MM.1S (cell line): Measurements from ENCODE around the gene NCOA1.

Experiments used
- DNase-seq: peaks from one replicate; pipeline ENCODE4 v3.0.0-alpha.2; 2015
- H2AFZ ChIP-seq: fragments of 300-600 bp; sonication (generic); 2 replicates; pipeline ENCODE4 v1.6.0; 2016; ENCODE audit warnings: antibody characterized with exemption, low read length
- H3F3A ChIP-seq: fragments of 300-600 bp; sonication (generic); 2 replicates; pipeline ENCODE4 v1.6.1; 2016; ENCODE audit warnings: mild to moderate bottlenecking, antibody characterized with exemption, low read length, moderate library complexity, mixed read lengths; ENCODE audit not compliant: insufficient read depth
- H3K27ac ChIP-seq: fragments of 300-600 bp; sonication (generic); 2 replicates; pipeline ENCODE4 v1.5.1; 2016; ENCODE audit warnings: mild to moderate bottlenecking, low read length
- H3K27me3 ChIP-seq: fragments of 300-600 bp; sonication (generic); replicated peaks from 2 replicates; pipeline ENCODE4 v1.6.0; 2016; ENCODE audit warnings: low read length; ENCODE audit not compliant: insufficient read depth
- H3K36me3 ChIP-seq: fragments of 300-600 bp; sonication (generic); replicated peaks from 2 replicates; pipeline ENCODE4 v1.6.1; 2016; ENCODE audit warnings: mild to moderate bottlenecking, low read length, mixed read lengths; ENCODE audit not compliant: insufficient read depth
- H3K4me1 ChIP-seq: fragments of 300-600 bp; sonication (generic); 2 replicates; pipeline ENCODE4 v1.6.1; 2016; ENCODE audit warnings: low read length, mixed read lengths
- H3K4me2 ChIP-seq: fragments of 300-600 bp; sonication (generic); 2 replicates; pipeline ENCODE4 v1.6.0; 2016; ENCODE audit warnings: low read depth, low read length
- H3K4me3 ChIP-seq: fragments of 300-600 bp; sonication (generic); 2 replicates; pipeline ENCODE4 v1.5.1; 2016; ENCODE audit warnings: low read length, mixed read lengths
- H3K79me2 ChIP-seq: fragments of 300-600 bp; sonication (generic); 2 replicates; pipeline ENCODE4 v1.6.1; 2016; ENCODE audit warnings: mixed run types, low read length, mixed read lengths
- H3K9ac ChIP-seq: fragments of 300-600 bp; sonication (generic); 2 replicates; pipeline ENCODE4 v1.6.1; 2016; ENCODE audit warnings: low read length, mixed read lengths
- H3K9me2 ChIP-seq: fragments of 300-600 bp; sonication (generic); replicated peaks from 2 replicates; pipeline ENCODE4 v1.6.1; 2016; ENCODE audit warnings: mild to moderate bottlenecking, low read length, mixed read lengths; ENCODE audit not compliant: insufficient read depth
- H3K9me3 ChIP-seq: fragments of 300-600 bp; sonication (generic); replicated peaks from 2 replicates; pipeline ENCODE4 v1.6.1; 2016; ENCODE audit warnings: mild to moderate bottlenecking, low read length, mixed read lengths; ENCODE audit not compliant: insufficient read depth
- H4K20me1 ChIP-seq: fragments of 300-600 bp; sonication (generic); 2 replicates; pipeline ENCODE4 v1.6.1; 2016; ENCODE audit warnings: mild to moderate bottlenecking, low read length, moderate library complexity, mixed read lengths; ENCODE audit not compliant: insufficient read depth
- EZH2 ChIP-seq: fragments of 300-600 bp; sonication (generic); optimal IDR thresholded peaks from 2 replicates; pipeline ENCODE3; 2017; ENCODE audit warnings: low read depth, mild to moderate bottlenecking, antibody characterized with exemption, low read length, mixed read lengths
- EZH2phosphoT487 ChIP-seq: fragments of 300-600 bp; sonication (generic); IDR thresholded peaks from 2 replicates; pipeline ENCODE4 v1.6.1; 2018; ENCODE audit warnings: antibody characterized with exemption, low read length
- TF ChIP-seq, protein P1 (sequence below): fragments of 300-600 bp; sonication (generic); IDR thresholded peaks from 2 replicates; pipeline ENCODE4 v1.5.1; 2016; ENCODE audit warnings: antibody characterized with exemption, low read length, mixed read lengths

The NCOA1 gene

DNA sequence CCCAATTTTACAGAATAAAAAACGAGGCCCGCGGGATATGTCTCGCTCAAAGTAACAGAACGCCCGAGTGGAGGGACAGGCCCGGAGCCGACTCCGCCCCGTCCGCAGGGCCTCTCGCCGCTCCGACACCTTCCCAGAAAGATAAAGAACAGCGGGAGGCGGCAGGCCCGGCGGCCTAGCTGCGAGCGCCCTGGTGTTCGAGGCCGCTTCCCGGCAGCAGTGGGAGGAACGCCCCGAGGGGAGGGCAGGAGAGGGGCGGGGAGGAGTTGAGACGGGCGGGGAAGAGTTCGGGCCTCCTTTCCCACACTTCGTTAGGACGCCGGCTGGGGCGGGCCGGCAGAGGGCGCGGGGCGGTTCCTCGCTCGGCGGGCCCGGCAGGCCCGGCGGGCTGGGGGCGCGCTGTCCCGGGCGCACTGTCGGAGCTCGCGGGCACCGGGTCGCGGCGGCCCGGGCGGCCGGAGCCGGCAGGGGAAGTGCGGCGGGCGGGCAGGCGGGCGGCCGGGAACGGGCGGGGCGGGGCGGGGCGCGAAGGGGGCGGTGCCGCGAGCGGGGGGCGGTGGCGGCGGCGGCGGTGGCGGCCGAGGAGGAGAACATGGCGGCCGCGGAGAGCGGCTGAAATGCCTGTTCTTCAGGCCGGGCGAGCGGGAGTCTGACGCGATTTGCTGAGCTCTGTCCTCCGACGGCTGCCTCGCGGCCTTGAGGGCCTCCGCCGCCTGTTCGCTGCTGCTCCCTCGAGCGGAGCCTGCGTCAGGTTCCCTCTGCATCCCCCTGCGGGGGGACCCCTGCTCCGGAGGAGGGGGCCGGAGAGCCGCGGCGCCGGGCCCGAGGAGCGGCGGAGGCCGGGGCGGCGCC is at the start of gene NCOA1:
Gene NCOA1, plus strand, starts transcription at position 565 of the 852 bp plus-strand sequence. CDS start 167,424 bp downstream, outside the sequence.
- Histone ChIP-seq H3K4me1 (peaks cover 10% of the 10 kb centered on the region; the same call in 1 of the 2 replicates), H3K27me3 (no peaks in the 10 kb centered on the region), H3K27ac (peak within 1 kb of the TSS; percentile 3; the same call in 1 of the 2 replicates), H3K9ac (peak within 1 kb of the TSS; percentile 52; the same call in 1 of the 2 replicates), H3K9me3 (no peaks in the 10 kb centered on the region), H3K36me3 (no peaks in the 10 kb centered on the region), H3K79me2 (peaks cover 22% of the 10 kb centered on the region), H3K4me2 (peak within 1 kb of the TSS; percentile 98), H4K20me1 (no peaks in the 10 kb centered on the region), H3F3A (peaks cover 6% of the 10 kb centered on the region), H3K9me2 (no peaks in the 10 kb centered on the region), H3K4me3 (peak within 1 kb of the TSS; percentile 81), H2AFZ (peak within 1 kb of the TSS; percentile 93)
- peak; percentile 92 for DNase-seq
- TF ChIP-seq, protein P1, sequence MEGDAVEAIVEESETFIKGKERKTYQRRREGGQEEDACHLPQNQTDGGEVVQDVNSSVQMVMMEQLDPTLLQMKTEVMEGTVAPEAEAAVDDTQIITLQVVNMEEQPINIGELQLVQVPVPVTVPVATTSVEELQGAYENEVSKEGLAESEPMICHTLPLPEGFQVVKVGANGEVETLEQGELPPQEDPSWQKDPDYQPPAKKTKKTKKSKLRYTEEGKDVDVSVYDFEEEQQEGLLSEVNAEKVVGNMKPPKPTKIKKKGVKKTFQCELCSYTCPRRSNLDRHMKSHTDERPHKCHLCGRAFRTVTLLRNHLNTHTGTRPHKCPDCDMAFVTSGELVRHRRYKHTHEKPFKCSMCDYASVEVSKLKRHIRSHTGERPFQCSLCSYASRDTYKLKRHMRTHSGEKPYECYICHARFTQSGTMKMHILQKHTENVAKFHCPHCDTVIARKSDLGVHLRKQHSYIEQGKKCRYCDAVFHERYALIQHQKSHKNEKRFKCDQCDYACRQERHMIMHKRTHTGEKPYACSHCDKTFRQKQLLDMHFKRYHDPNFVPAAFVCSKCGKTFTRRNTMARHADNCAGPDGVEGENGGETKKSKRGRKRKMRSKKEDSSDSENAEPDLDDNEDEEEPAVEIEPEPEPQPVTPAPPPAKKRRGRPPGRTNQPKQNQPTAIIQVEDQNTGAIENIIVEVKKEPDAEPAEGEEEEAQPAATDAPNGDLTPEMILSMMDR = no peak
- TF ChIP-seq EZH2phosphoT487 = no peak

DNA sequence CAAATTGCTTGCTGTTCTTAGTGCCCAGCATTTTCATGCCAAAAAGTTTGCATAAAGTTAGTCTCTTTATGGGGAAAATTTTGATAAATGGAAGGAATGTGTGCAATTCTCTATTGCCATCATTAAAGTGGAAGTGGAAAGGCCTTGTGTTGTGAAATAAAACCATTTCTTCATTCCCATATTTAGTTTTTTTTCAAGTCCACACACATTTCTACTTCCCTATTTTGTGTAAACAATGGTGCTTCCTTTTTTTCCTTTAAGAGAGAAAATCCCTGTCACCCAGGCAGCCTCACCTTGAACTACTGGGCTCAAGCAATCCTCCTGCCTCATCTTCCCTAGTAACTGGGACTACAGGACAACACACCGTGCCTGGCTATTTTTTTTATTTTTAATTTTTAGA is 42.3 kb upstream of the NCOA1 start:
- TF ChIP-seq EZH2phosphoT487 (no peak), EZH2 (no peak)
- TF ChIP-seq, protein P1 = no peak
- Histone ChIP-seq H3K4me3 (no peak overlapping the region), H3K27me3 (no peaks in the 10 kb centered on the region), H3K9ac (no peak overlapping the region), H3K4me1 (no peaks in the 10 kb centered on the region), H3F3A (no peaks in the 10 kb centered on the region), H3K4me2 (no peak overlapping the region), H3K36me3 (no peaks in the 10 kb centered on the region), H3K27ac (no peak overlapping the region), H3K9me2 (no peaks in the 10 kb centered on the region), H3K79me2 (no peaks in the 10 kb centered on the region), H2AFZ (no peak overlapping the region), H4K20me1 (no peaks in the 10 kb centered on the region), H3K9me3 (no peaks in the 10 kb centered on the region)
- DNase-seq = no peak

DNA sequence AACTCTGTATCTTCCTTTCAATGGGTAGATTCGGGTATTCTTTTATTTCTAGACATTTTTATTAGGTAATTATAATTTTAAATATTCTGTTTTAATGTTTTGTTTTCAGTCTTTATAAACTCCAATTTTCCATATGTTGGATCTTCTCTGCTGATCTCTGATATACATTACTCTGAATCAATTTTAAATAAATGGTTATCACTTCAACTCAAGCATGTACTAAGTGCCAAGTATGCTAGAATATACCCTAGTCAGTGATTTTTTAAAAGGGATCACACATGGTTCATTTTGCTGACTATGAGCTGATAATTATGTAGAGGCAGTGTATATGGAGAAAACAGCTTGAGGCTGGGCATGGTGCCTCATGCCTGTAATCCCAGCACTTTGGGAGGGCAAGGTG is 41.7 kb upstream of the NCOA1 start:
- Histone ChIP-seq H3K27me3 (no peaks in the 10 kb centered on the region), H3K9me3 (no peaks in the 10 kb centered on the region), H3K4me1 (no peaks in the 10 kb centered on the region), H3K9ac (no peak overlapping the region), H4K20me1 (no peaks in the 10 kb centered on the region), H3F3A (no peaks in the 10 kb centered on the region), H3K36me3 (no peaks in the 10 kb centered on the region), H2AFZ (no peak overlapping the region), H3K4me2 (no peak overlapping the region), H3K9me2 (no peaks in the 10 kb centered on the region), H3K27ac (no peak overlapping the region), H3K79me2 (no peaks in the 10 kb centered on the region), H3K4me3 (no peak overlapping the region)
- TF ChIP-seq EZH2phosphoT487 (no peak), EZH2 (no peak)
- TF ChIP-seq, protein P1 = no peak
- no peak for DNase-seq
